ENCODE measurements around the gene RFLNA.

DNA sequence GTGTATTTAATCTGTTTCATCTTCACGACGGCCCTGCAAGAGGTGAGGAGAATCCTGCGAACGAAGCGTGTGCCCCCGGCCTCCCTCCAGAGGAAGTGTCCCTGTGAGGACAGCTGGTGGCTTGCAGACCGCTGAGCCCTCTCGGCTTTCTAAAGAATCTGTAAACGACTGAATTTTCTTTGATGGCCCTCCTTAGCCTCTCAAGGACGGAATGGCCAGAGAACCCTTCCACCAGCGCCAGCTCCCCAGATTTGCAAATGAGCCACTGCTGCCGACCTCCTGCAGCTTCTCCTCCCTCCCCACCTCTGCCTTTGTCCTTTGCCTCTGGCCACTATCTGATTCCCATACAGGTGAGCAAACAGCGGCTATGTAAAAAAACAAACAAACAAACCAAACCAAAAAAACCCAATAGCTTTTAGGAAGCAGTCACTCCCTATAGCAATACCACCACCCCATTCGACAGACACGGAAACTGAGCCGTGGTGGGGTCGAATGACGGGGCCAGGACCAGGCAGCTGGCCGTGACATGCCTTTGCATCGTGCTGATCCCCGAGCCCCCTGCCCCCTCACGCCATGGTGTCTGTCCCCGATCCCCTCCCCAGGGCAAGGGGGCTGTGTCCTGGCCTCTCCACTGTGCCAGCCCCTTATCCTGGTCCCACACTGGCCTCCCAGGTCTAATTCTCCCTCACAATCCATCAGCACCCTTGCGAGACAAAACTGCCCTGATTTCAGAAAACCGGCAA is 23.6 kb downstream of the RFLNA start:
- no peak for TF ChIP-seq CTCF (IDR thresholded peaks at IDR 0.05; ENCODE audit: poor library complexity, severe bottlenecking)
- TF ChIP-seq, protein P1, sequence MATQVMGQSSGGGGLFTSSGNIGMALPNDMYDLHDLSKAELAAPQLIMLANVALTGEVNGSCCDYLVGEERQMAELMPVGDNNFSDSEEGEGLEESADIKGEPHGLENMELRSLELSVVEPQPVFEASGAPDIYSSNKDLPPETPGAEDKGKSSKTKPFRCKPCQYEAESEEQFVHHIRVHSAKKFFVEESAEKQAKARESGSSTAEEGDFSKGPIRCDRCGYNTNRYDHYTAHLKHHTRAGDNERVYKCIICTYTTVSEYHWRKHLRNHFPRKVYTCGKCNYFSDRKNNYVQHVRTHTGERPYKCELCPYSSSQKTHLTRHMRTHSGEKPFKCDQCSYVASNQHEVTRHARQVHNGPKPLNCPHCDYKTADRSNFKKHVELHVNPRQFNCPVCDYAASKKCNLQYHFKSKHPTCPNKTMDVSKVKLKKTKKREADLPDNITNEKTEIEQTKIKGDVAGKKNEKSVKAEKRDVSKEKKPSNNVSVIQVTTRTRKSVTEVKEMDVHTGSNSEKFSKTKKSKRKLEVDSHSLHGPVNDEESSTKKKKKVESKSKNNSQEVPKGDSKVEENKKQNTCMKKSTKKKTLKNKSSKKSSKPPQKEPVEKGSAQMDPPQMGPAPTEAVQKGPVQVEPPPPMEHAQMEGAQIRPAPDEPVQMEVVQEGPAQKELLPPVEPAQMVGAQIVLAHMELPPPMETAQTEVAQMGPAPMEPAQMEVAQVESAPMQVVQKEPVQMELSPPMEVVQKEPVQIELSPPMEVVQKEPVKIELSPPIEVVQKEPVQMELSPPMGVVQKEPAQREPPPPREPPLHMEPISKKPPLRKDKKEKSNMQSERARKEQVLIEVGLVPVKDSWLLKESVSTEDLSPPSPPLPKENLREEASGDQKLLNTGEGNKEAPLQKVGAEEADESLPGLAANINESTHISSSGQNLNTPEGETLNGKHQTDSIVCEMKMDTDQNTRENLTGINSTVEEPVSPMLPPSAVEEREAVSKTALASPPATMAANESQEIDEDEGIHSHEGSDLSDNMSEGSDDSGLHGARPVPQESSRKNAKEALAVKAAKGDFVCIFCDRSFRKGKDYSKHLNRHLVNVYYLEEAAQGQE (IDR thresholded peaks at IDR 0.05; ENCODE audit: borderline replicate concordance) = no peak
